ENCODE results near the gene APIP.

The APIP gene

GRCh38 chr11:34877375-34877975, 38.7 kb downstream of the APIP start:
- no peak for DNase-seq

GRCh38 chr11:34874202-34874601, 42.0 kb downstream of the APIP start:
- DNase-seq = no peak

GRCh38 chr11:34870548-34871196, 45.5 kb downstream of the APIP start:
- no peak for DNase-seq

- DNase-seq = no peak
Measured at GRCh38 chr11:34869425-34869824, 46.8 kb downstream of the APIP start.

GRCh38 chr11:34866375-34866774, 49.8 kb downstream of the APIP start:
- no peak for DNase-seq

- no peak for DNase-seq
Measured at GRCh38 chr11:34865261-34865660, 50.9 kb downstream of the APIP start.

- no peak for DNase-seq
Measured at GRCh38 chr11:34864424-34864823, 51.8 kb downstream of the APIP start.

GRCh38 chr11:34863048-34863447, 53.1 kb downstream of the APIP start:
- no peak for DNase-seq

- DNase-seq = no peak
Measured at GRCh38 chr11:34860518-34860917, 55.7 kb downstream of the APIP start.

- no peak for DNase-seq
Measured at GRCh38 chr11:34860034-34860433, 56.1 kb downstream of the APIP start.

GRCh38 chr11:34859496-34859895, 56.7 kb downstream of the APIP start:
- DNase-seq = no peak

GRCh38 chr11:34857463-34857862, 58.7 kb downstream of the APIP start:
- DNase-seq = no peak

GRCh38 chr11:34856251-34856650, 59.9 kb downstream of the APIP start:
- no peak for DNase-seq

GRCh38 chr11:34855754-34856095, 60.5 kb downstream of the APIP start:
- no peak for DNase-seq

GRCh38 chr11:34855021-34855753, 61.0 kb downstream of the APIP start:
- DNase-seq = no peak

GRCh38 chr11:34851916-34852315, 64.3 kb downstream of the APIP start:
- no peak for DNase-seq

GRCh38 chr11:34850334-34850733, 65.8 kb downstream of the APIP start:
- DNase-seq = no peak

GRCh38 chr11:34846467-34846866, 69.7 kb downstream of the APIP start:
- DNase-seq = no peak

GRCh38 chr11:34844463-34845112, 71.6 kb downstream of the APIP start:
- no peak for DNase-seq

- no peak for DNase-seq
Measured at GRCh38 chr11:34843271-34843670, 72.9 kb downstream of the APIP start.

- no peak for DNase-seq
Measured at GRCh38 chr11:34840736-34841386, 75.3 kb downstream of the APIP start.

GRCh38 chr11:34839969-34840368, 76.2 kb downstream of the APIP start:
- no peak for DNase-seq
